ENCODE measurements around the gene ZFP36L1. TPM values are rescaled to one million over a fixed set of nuclear protein-coding genes. Genes with fewer than 3 reads are reported as not detected.

The ZFP36L1 gene
- polyA plus RNA-seq, 1 experiment = 52.7 TPM

DNA sequence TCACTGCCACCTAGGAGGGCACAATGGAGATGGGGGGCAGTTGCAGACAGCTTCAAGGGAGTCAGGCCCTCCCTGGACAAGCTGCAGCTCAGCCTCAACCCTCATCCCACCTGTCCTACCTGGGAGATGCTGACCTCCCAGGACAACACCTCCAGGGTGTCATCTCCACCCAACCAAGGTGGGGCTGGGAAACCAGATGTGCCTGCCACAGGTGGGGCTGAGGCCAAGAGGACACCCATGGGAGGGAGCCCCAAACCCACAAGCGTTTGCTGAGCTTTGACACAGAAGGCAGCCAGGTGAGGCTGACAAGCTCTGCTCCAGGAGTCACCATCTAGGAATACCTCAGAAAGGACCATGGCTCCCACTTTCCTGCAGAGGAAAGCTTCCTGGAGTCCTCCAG is 31.5 kb downstream of the ZFP36L1 start:
- ChIA-PET POLR2A (no interaction called here), CTCF (no interaction called here)
- Histone ChIP-seq H3K27me3 (ENCODE audit: control insufficient read depth, insufficient read depth, low read length) (no peaks in the 10 kb centered on the region), H3K36me3 (ENCODE audit: control insufficient read depth, insufficient read depth, low read length) (no peaks in the 10 kb centered on the region; the same call in 1 of the 2 replicates), H3K4me3 (ENCODE audit: low read depth, low read length) (no peak overlapping the region)
- no peak for DNase-seq (ENCODE audit: low read depth)
- TF ChIP-seq, protein P1, sequence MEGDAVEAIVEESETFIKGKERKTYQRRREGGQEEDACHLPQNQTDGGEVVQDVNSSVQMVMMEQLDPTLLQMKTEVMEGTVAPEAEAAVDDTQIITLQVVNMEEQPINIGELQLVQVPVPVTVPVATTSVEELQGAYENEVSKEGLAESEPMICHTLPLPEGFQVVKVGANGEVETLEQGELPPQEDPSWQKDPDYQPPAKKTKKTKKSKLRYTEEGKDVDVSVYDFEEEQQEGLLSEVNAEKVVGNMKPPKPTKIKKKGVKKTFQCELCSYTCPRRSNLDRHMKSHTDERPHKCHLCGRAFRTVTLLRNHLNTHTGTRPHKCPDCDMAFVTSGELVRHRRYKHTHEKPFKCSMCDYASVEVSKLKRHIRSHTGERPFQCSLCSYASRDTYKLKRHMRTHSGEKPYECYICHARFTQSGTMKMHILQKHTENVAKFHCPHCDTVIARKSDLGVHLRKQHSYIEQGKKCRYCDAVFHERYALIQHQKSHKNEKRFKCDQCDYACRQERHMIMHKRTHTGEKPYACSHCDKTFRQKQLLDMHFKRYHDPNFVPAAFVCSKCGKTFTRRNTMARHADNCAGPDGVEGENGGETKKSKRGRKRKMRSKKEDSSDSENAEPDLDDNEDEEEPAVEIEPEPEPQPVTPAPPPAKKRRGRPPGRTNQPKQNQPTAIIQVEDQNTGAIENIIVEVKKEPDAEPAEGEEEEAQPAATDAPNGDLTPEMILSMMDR (IDR thresholded peaks at IDR 0.05; ENCODE audit: insufficient read depth, low read depth, low read length) = no peak

DNA sequence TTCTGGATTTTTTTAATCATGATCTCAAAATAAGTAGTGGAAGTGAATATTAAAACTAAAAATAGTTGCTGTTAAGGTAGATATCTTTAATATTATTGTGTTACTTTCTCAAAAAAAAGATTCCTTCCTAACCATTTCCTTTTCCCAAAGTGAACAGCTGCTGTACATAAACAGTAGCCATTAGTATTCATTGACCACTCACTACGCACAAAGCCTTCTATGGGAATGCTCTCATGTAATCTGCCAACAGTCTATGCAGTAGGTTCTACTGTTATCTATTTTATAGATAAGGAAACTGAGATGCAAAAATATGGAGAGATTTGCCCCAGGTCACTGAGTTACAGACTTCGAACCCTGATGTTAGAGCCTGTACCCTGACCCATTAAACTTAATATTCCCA is 32.1 kb downstream of the ZFP36L1 start:
- DNase-seq (ENCODE audit: low read depth) = no peak
- H3K36me3 ChIP-seq (ENCODE audit: control insufficient read depth, insufficient read depth, low read length) = no peaks in the 10 kb centered on the region; the same call in 1 of the 2 replicates
- ChIA-PET CTCF (interaction anchor here (1.3 kb wide), 1 partner anchor 13 kb away, joined by 4 read pairs; no protein-coding TSS in a partner anchor), POLR2A (no interaction called here)
- TF ChIP-seq, protein P1 (IDR thresholded peaks at IDR 0.05; ENCODE audit: insufficient read depth, low read depth, low read length) = no peak
- no peaks in the 10 kb centered on the region for H3K27me3 ChIP-seq (ENCODE audit: control insufficient read depth, insufficient read depth, low read length)
- H3K4me3 ChIP-seq (ENCODE audit: low read depth, low read length) = no peak overlapping the region

DNA sequence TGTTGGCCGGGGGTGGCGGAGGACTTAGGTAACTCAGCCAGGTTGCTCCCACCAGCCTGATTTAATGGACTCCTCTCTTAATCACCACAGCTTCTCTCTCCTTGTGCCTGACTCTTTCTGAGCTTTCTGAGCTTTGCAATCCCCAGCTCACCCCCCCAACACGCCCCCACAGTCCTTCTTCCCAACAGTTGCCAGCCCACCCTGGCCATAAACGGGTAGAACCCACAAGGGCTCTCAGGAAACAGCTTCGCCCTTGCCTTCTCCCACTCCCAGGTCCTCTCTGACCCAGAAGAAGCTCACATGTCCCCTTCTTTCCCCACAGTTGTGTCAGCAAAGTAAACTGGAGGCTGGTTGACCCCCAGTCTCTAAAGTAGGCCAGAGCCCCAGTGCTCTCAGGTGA is 32.9 kb downstream of the ZFP36L1 start:
- no peak for DNase-seq (ENCODE audit: low read depth)
- H3K36me3 ChIP-seq (ENCODE audit: control insufficient read depth, insufficient read depth, low read length) = no peaks in the 10 kb centered on the region; the same call in 1 of the 2 replicates
- no peak overlapping the region for H3K4me3 ChIP-seq (ENCODE audit: low read depth, low read length)
- ChIA-PET POLR2A (no interaction called here), CTCF (interaction anchor here (1.3 to 1.6 kb wide), 2 partner anchors 13 to 18 kb away, joined by 4 read pairs; no protein-coding TSS in a partner anchor)
- TF ChIP-seq, protein P1 (IDR thresholded peaks at IDR 0.05; ENCODE audit: insufficient read depth, low read depth, low read length) = no peak
- no peaks in the 10 kb centered on the region for H3K27me3 ChIP-seq (ENCODE audit: control insufficient read depth, insufficient read depth, low read length)

DNA sequence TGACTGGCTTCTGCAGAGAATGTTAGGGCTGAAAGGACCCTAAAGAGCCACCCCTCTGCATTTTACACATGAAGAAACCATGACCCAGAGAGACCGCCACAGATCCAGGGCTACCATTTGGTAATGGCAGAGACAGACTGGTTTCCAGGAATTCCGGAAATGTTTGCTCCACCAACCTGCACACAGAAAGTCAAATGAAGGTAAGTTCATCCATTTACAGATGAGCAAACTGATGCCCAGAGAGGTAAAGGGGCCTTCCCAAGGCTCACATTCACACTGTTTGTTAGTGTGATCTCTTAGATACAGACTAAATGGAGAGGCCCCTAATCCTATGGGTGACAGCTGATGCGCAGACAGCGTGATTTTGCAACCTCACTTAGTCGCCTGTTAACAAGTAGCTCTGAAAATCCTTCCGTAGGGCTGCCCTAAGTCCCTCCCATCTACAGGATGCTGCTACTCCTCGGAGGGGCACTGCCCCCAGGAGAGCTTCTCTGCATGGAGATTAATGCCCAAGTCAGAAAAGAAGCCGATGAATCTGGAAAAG is 33.8 kb downstream of the ZFP36L1 start:
- no peak overlapping the region for H3K4me3 ChIP-seq (ENCODE audit: low read depth, low read length)
- TF ChIP-seq, protein P1 (IDR thresholded peaks at IDR 0.05; ENCODE audit: insufficient read depth, low read depth, low read length) = no peak
- CTCF ChIA-PET = interaction anchor here (1.6 kb wide), 1 partner anchor 19 kb away, joined by 4 read pairs; no protein-coding TSS in a partner anchor
- H3K36me3 ChIP-seq (ENCODE audit: control insufficient read depth, insufficient read depth, low read length) = no peaks in the 10 kb centered on the region; the same call in 1 of the 2 replicates
- DNase-seq (ENCODE audit: low read depth) = no peak
- POLR2A ChIA-PET = no interaction called here
- H3K27me3 ChIP-seq (ENCODE audit: control insufficient read depth, insufficient read depth, low read length) = no peaks in the 10 kb centered on the region

DNA sequence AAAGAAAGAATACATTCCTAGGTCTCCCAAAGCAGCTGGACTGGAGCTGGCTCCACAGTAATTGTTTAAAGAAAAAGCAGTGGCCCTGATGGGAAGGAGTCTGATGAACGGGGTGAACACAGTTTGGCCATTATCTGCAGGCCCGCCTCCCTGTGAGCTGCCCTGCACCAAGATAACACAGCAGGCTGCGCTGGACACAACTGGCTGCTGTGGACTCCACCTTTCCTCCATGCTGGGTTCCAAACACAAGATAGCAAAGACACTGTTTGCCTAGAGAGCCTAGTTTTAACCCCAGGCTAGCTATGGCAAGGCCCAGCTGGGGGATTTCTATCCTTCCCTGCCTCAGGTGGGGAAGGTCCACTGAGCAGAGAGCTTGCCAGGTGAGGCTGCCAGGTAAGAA is 34.6 kb downstream of the ZFP36L1 start:
- TF ChIP-seq, protein P1 (IDR thresholded peaks at IDR 0.05; ENCODE audit: insufficient read depth, low read depth, low read length) = no peak
- ChIA-PET POLR2A (no interaction called here), CTCF (interaction anchor here (1.6 kb wide), 1 partner anchor 20 kb away, joined by 4 read pairs; no protein-coding TSS in a partner anchor)
- H3K27me3 ChIP-seq (ENCODE audit: control insufficient read depth, insufficient read depth, low read length) = no peaks in the 10 kb centered on the region
- H3K36me3 ChIP-seq (ENCODE audit: control insufficient read depth, insufficient read depth, low read length) = no peaks in the 10 kb centered on the region; the same call in 1 of the 2 replicates
- no peak overlapping the region for H3K4me3 ChIP-seq (ENCODE audit: low read depth, low read length)
- no peak for DNase-seq (ENCODE audit: low read depth)

Data from BJ (cell line).